H9 (cell line): ENCODE data around the gene CMSS1. TPM values are rescaled to one million over a fixed set of nuclear protein-coding genes. Genes with fewer than 3 reads are reported as not detected.

ENCODE experiments used
- DNase-seq: peaks from one replicate; pipeline ENCODE4 v3.0.0-alpha.2; 2017
- H2AFZ ChIP-seq: one replicate; pipeline ENCODE4 v1.6.1; 2013; ENCODE audit warnings: mild to moderate bottlenecking, low read length, control low read depth, moderate library complexity
- H2AK5ac ChIP-seq: 2 replicates; pipeline ENCODE4 v1.6.1; 2013; ENCODE audit warnings: low read length, control low read depth, mixed read lengths; ENCODE audit not compliant: insufficient read length
- H2BK120ac ChIP-seq: one replicate; pipeline ENCODE4 v1.6.1; 2013; ENCODE audit warnings: low read depth, mild to moderate bottlenecking, low read length, control low read depth, inconsistent platforms; ENCODE audit not compliant: poor library complexity, severe bottlenecking
- H2BK12ac ChIP-seq: 2 replicates; pipeline ENCODE4 v1.6.1; 2013; ENCODE audit warnings: low read length, control low read depth, mixed read lengths, low read depth; ENCODE audit not compliant: insufficient read length
- H2BK15ac ChIP-seq: 2 replicates; pipeline ENCODE4 v1.6.1; 2013; ENCODE audit warnings: low read depth, low read length, control low read depth
- H2BK20ac ChIP-seq: one replicate; pipeline ENCODE4 v1.6.1; 2013; ENCODE audit warnings: low read depth, mild to moderate bottlenecking, low read length, control low read depth, inconsistent platforms; ENCODE audit not compliant: poor library complexity, severe bottlenecking
- H2BK5ac ChIP-seq: 2 replicates; pipeline ENCODE4 v1.6.1; 2013; ENCODE audit warnings: low read length, control low read depth, mixed read lengths; ENCODE audit not compliant: insufficient read length
- H3K14ac ChIP-seq: 2 replicates; pipeline ENCODE4 v1.6.1; 2013; ENCODE audit warnings: low read length, control low read depth; ENCODE audit not compliant: insufficient read depth
- H3K18ac ChIP-seq: 2 replicates; pipeline ENCODE4 v1.6.1; 2013; ENCODE audit warnings: low read depth, mild to moderate bottlenecking, mixed read lengths, low read length, control low read depth; ENCODE audit not compliant: insufficient read length
- H3K23ac ChIP-seq: 2 replicates; pipeline ENCODE4 v1.6.1; 2013; ENCODE audit warnings: low read length, control low read depth, mixed read lengths, low read depth; ENCODE audit not compliant: insufficient read length
- H3K23me2 ChIP-seq: 2 replicates; pipeline ENCODE4 v1.6.1; 2013; ENCODE audit warnings: low read depth, mild to moderate bottlenecking, mixed read lengths, low read length, control low read depth; ENCODE audit not compliant: insufficient read length, poor library complexity, severe bottlenecking
- H3K27ac ChIP-seq: 2 replicates; pipeline ENCODE4 v1.5.1; 2013; ENCODE audit warnings: low read length, control low read depth, mixed read lengths, low read depth; ENCODE audit not compliant: insufficient read length
- H3K27me3 ChIP-seq: 2 replicates; pipeline ENCODE4 v1.6.1; 2013; ENCODE audit warnings: low read length, control low read depth, inconsistent platforms; ENCODE audit not compliant: insufficient read depth
- H3K4ac ChIP-seq: 2 replicates; pipeline ENCODE4 v1.6.1; 2013; ENCODE audit warnings: low read depth, mild to moderate bottlenecking, control low read depth, inconsistent platforms, low read length, moderate library complexity
- H3K4me1 ChIP-seq: 2 replicates; pipeline ENCODE4 v1.6.1; 2013; ENCODE audit warnings: low read length, control low read depth, inconsistent platforms; ENCODE audit not compliant: insufficient read depth
- H3K4me2 ChIP-seq: 2 replicates; pipeline ENCODE4 v1.6.1; 2013; ENCODE audit warnings: low read length, control low read depth, mixed read lengths; ENCODE audit not compliant: insufficient read length, insufficient read depth
- H3K56ac ChIP-seq: 2 replicates; pipeline ENCODE4 v1.6.1; 2013; ENCODE audit warnings: low read depth, mild to moderate bottlenecking, mixed read lengths, low read length, control low read depth; ENCODE audit not compliant: insufficient read length
- H3K79me1 ChIP-seq: 2 replicates; pipeline ENCODE4 v1.6.1; 2013; ENCODE audit warnings: low read depth, mild to moderate bottlenecking, moderate library complexity, low read length, control low read depth, inconsistent platforms; ENCODE audit not compliant: insufficient read depth, poor library complexity, severe bottlenecking
- H3K79me2 ChIP-seq: 2 replicates; pipeline ENCODE4 v1.6.1; 2013; ENCODE audit warnings: low read length, control low read depth, inconsistent platforms; ENCODE audit not compliant: insufficient read depth
- H3K9ac ChIP-seq: 2 replicates; pipeline ENCODE4 v1.6.1; 2013; ENCODE audit warnings: low read length, control low read depth, mixed read lengths; ENCODE audit not compliant: insufficient read length; ENCODE audit errors: extremely low read depth
- H3K9me3 ChIP-seq: one replicate; pipeline ENCODE4 v1.6.1; 2013; ENCODE audit warnings: low read depth, low read length, inconsistent platforms; ENCODE audit not compliant: control insufficient read depth
- H3T11ph ChIP-seq: one replicate; pipeline ENCODE4 v1.6.1; 2013; ENCODE audit warnings: mild to moderate bottlenecking, low read length, control low read depth, inconsistent platforms
- H4K20me1 ChIP-seq: one replicate; pipeline ENCODE4 v1.6.1; 2013; ENCODE audit not compliant: control insufficient read depth, insufficient read length, insufficient read depth
- H4K5ac ChIP-seq: 2 replicates; pipeline ENCODE4 v1.6.1; 2013; ENCODE audit warnings: low read depth, mild to moderate bottlenecking, mixed read lengths, low read length, control low read depth; ENCODE audit not compliant: insufficient read length
- H4K8ac ChIP-seq: replicated peaks from 2 replicates; pipeline ENCODE4 v1.6.1; 2013; ENCODE audit warnings: low read length, control low read depth, mixed read lengths, low read depth; ENCODE audit not compliant: insufficient read length
- H4K91ac ChIP-seq: 2 replicates; pipeline ENCODE4 v1.6.1; 2013; ENCODE audit warnings: low read depth, mild to moderate bottlenecking, moderate library complexity, mixed read lengths, low read length, control low read depth; ENCODE audit not compliant: insufficient read length
- H3K27ac Mint-ChIP-seq, 3 experiments: 2 replicates in 2 of 3; 3 replicates in 1 of 3; pipeline ENCODE4 v1.8.0; 2020 to 2021; ENCODE audit warnings: mixed read lengths in 3 of 3, mild to moderate bottlenecking in 1 of 3, moderate library complexity in 1 of 3
- H3K27me3 Mint-ChIP-seq: 2 replicates; pipeline ENCODE4 v1.8.0; 2021; ENCODE audit warnings: low read depth, mild to moderate bottlenecking, moderate library complexity, mixed read lengths
- H3K36me3 Mint-ChIP-seq, 3 experiments: 2 replicates in 2 of 3; 3 replicates in 1 of 3; pipeline ENCODE4 v1.8.0; 2020 to 2021; ENCODE audit warnings: low read depth in 3 of 3, mixed read lengths in 3 of 3; ENCODE audit not compliant: insufficient read depth in 1 of 3
- H3K4me1 Mint-ChIP-seq, 2 experiments: 2 replicates each; pipeline ENCODE4 v1.8.0; 2020; ENCODE audit warnings: mixed read lengths in 2 of 2
- H3K4me3 Mint-ChIP-seq, 2 experiments: 2 replicates in 1 of 2; 3 replicates in 1 of 2; pipeline ENCODE4 v1.8.0; 2020 to 2021; ENCODE audit warnings: mild to moderate bottlenecking in 2 of 2, mixed read lengths in 2 of 2, moderate library complexity in 1 of 2
- H3K9me3 Mint-ChIP-seq, 2 experiments: 2 replicates in 1 of 2; 3 replicates in 1 of 2; pipeline ENCODE4 v1.8.0; 2020; ENCODE audit warnings: mild to moderate bottlenecking in 2 of 2, mixed read lengths in 2 of 2, moderate library complexity in 1 of 2
- CTCF ChIP-seq: fragments of 200-600 bp; sonication (generic); conservative IDR thresholded peaks from 3 replicates; pipeline ENCODE4 v1.8.0; 2021; ENCODE audit warnings: antibody characterized with exemption, mild to moderate bottlenecking
- WGBS: extraction: QIAGEN DNeasy Blood & Tissue Kit; methylation state at CpG from one replicate; pipeline ENCODE4 v1.1.7; 2013; ENCODE audit warnings: missing lambda C conversion rate, low lambda C conversion rate, mixed read lengths; ENCODE audit not compliant: insufficient read length; ENCODE audit errors: extremely low coverage; 5-methylcytosine and 5-hydroxymethylcytosine counted together
- total RNA-seq: library from RNA; stranded (reverse); gene quantifications from 2 replicates; pipeline ENCODE4 v1.2.1, GENCODE V29; 2021

Gene CMSS1
- total RNA-seq, 1 experiment from 2014 or later: 61.8 TPM

- Histone ChIP-seq H3K79me2 (no peaks in the 10 kb centered on the region), H3K23me2 (no peaks in the 10 kb centered on the region), H3K27me3 (no peaks in the 10 kb centered on the region), H3T11ph (no peak overlapping the region), H3K9ac (no peak overlapping the region), H2BK120ac (no peak overlapping the region), H2BK15ac (no peak overlapping the region), H3K4me1 (no peaks in the 10 kb centered on the region), H3K79me1 (no peaks in the 10 kb centered on the region), H3K18ac (no peak overlapping the region), H3K23ac (no peak overlapping the region), H4K5ac (no peak overlapping the region), H3K14ac (no peak overlapping the region), H3K27ac (no peak overlapping the region), H2BK20ac (no peak overlapping the region), H2BK12ac (no peak overlapping the region), H3K56ac (no peak overlapping the region), H4K91ac (no peak overlapping the region), H2AK5ac (no peak overlapping the region), H3K4me2 (no peak overlapping the region), H4K20me1 (no peaks in the 10 kb centered on the region), H2BK5ac (no peak overlapping the region), H4K8ac (no peak overlapping the region), H3K4ac (no peak overlapping the region), H2AFZ (no peak overlapping the region), H3K9me3 (no peaks in the 10 kb centered on the region)
- H3K4me1 Mint-ChIP-seq: no peaks in the 10 kb centered on the region
- TF ChIP-seq CTCF: no peak
- no peak for DNase-seq
- H3K27ac Mint-ChIP-seq: peak overlapping the region in 1 of 3 experiments; percentile 81; a peak in 1 of 7 replicates
- H3K36me3 Mint-ChIP-seq: peaks cover 16 to 19% (median 19%) of the 10 kb centered on the region in 3 experiments
- WGBS: no CpG with 5 or more reads among the region's 2 CpGs
- no peaks in the 10 kb centered on the region for H3K27me3 Mint-ChIP-seq
- peaks cover 16% of the 10 kb centered on the region in 2 experiments for H3K9me3 Mint-ChIP-seq
- H3K4me3 Mint-ChIP-seq: no peak overlapping the region; a peak in 1 of 5 replicates
Measured at GRCh38 chr3:100157685-100158084, 340.0 kb downstream of the CMSS1 start.
